SH-SY5Y (cell line): ENCODE data around the gene BTAF1.

Experiments used
- GATA2 ChIP-seq: IDR thresholded peaks from 2 replicates; pipeline ENCODE4 v1.6.1; 2011; ENCODE audit warnings: mild to moderate bottlenecking, low read depth, low read length
- GATA3 ChIP-seq: IDR thresholded peaks from 2 replicates; pipeline ENCODE4 v1.6.1; 2011; ENCODE audit warnings: low read depth, mild to moderate bottlenecking, low read length, moderate library complexity

- TF ChIP-seq GATA2 (no peak), GATA3 (no peak)
Observed at GRCh38 chr10:91891125-91892001, 32.2 kb upstream of the BTAF1 start.
